DOHH2 (cell line): ENCODE measurements around the gene FAM98C.

Experiments
- EZH2phosphoT487 ChIP-seq: fragments of 200-600 bp; sonication (generic); IDR thresholded peaks from 2 replicates; pipeline ENCODE4 v1.6.1; 2017; ENCODE audit warnings: borderline replicate concordance, mild to moderate bottlenecking, antibody characterized with exemption, low read length, moderate library complexity, mixed read lengths
- TF ChIP-seq, protein P1 (sequence below): fragments of 200-600 bp; sonication (generic); IDR thresholded peaks from one replicate; pipeline ENCODE4 v1.5.1; 2014; ENCODE audit warnings: antibody characterized with exemption, mild to moderate bottlenecking, low read depth, low read length; ENCODE audit not compliant: poor library complexity, severe bottlenecking

DNA sequence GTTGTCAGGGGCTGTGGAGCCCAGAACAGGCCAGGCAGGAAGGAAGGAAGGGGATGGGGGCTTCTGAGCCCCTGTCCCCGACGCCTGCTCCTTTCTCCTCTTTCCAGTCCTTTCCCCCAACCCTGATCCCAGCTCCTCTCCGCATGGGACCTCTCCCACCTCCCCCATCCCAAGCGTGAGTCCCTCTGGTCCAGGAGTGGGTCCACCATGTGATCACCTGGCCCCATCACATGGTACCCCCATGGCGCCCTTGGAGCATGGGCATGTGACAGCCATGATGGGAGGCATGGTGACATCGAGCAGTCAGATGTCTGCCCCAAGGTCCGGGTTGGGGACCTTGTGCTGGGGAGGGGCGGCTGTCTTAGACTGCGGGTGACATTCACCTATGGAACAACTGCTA is 39.8 kb downstream of the FAM98C start:
- no peak for TF ChIP-seq EZH2phosphoT487
- TF ChIP-seq, protein P1, sequence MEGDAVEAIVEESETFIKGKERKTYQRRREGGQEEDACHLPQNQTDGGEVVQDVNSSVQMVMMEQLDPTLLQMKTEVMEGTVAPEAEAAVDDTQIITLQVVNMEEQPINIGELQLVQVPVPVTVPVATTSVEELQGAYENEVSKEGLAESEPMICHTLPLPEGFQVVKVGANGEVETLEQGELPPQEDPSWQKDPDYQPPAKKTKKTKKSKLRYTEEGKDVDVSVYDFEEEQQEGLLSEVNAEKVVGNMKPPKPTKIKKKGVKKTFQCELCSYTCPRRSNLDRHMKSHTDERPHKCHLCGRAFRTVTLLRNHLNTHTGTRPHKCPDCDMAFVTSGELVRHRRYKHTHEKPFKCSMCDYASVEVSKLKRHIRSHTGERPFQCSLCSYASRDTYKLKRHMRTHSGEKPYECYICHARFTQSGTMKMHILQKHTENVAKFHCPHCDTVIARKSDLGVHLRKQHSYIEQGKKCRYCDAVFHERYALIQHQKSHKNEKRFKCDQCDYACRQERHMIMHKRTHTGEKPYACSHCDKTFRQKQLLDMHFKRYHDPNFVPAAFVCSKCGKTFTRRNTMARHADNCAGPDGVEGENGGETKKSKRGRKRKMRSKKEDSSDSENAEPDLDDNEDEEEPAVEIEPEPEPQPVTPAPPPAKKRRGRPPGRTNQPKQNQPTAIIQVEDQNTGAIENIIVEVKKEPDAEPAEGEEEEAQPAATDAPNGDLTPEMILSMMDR: no peak
